Activated CD4-positive, alpha-beta T cell treated with anti-CD3 and anti-CD28 coated beads, Interleukin-2, amount 50 U/mL, for 16 hours (primary cell): ENCODE data around the gene TBC1D22A.

Experiments
- DNase-seq: peaks from one replicate; pipeline ENCODE4 v3.0.0-alpha.2; 2020

The TBC1D22A gene

DNA sequence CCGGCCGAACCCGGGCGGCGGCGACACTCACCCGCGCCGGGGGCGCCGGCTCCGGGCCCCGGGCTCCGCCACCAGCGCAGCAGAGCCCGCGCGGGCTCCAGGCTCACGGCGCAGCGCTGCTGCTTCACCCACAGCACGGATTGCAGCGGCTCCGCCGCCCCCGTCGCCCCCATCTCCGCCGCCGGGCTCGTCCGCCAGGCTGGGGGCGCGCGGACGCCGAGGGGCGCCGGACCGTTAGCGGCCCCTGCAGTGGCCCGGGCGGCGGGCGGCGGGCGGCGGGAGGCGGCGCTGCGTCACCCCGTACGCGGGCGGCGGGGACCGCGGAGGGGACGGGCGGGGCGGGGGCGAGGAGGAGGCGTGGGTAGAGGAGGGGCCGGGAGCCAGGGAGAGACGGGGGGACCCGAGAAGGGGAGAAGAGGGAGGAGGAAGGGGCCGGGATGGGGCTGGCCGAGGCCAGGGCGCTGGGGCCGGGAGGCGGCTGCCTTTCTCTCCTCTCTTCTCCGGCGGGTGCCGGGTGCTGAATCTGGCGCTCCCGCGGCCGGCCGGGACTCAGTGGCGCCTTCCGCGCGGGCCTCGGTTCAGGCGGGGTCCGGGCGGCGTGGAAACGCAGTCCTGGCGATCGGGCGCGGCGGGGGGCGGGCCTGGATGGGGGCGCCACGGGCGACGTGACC lies 24.3 kb upstream of the TBC1D22A start, which contains the start of gene CERK:
CERK (minus strand) TSS at position 277 of the 671 bp plus-strand sequence; CDS start at position 173, 104 bp downstream.
- DNase-seq = peak; percentile 78

DNA sequence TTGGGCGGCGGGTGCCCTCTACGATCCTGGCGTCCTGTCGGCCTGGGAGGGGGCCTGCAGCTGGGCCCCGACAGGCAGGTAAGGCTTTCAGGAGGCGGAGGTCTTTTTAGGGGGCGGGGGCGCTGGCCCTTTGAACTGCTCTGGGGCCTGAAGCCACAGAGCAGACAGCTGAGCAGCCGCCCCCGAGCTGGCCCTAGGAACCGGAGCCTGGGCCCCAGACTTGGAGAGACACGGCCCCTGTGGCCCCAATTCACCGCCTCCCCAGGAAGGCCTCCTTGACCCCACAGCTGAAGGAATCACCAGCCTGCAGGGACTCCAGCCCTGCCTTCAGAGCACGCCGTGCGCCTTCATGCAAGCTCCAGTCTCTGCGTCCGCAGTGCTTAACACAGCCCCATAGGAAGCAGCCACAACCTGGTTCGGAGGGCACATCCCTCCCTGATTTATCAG lies 23.8 kb upstream of the TBC1D22A start:
- DNase-seq = no peak

- peak; percentile 68 for DNase-seq
Observed at GRCh38 chr22:46739094-46739870, 23.2 kb upstream of the TBC1D22A start.

DNA sequence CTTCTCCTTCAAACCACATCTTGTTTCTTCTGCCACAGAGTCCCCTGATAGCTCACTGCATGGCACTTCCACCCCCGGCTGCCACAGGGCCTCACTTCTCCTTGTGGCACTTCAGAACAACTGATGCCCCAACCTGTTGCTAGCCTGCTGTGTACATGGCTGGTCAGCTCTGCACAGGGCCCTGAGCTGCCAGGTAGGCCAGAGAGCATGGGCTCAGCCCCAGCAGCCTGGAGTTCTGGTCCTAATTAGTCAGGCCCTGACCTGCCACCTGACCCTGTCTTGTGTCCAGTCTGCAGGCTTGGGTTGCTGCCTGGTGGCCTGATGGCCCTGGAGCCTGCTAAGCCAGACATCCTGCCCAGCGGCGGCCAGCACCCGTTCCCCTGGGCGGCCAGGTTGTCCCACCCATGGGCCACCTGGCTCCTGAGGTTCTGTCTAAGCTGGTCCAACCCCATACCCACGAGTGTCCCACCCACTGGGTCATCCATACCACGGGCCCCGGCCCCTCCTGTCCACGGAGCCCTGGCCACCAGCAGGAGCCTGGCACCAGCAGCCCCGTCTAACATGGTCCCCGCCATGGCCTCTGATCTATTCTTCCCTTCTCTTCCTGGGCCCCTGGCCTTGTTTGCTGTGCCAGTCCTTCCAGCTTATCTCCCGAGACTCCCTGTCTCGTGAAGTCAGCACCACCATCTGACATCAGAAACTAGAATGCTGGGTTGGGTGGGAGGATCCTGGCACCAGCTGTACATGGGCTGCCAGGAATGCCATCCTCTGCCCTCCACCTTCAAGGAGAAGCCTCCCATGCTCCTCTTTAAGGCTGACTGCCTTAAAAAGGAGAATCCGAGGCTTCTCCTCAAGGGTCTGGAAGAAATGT lies 21.3 kb upstream of the TBC1D22A start:
- no peak for DNase-seq

DNA sequence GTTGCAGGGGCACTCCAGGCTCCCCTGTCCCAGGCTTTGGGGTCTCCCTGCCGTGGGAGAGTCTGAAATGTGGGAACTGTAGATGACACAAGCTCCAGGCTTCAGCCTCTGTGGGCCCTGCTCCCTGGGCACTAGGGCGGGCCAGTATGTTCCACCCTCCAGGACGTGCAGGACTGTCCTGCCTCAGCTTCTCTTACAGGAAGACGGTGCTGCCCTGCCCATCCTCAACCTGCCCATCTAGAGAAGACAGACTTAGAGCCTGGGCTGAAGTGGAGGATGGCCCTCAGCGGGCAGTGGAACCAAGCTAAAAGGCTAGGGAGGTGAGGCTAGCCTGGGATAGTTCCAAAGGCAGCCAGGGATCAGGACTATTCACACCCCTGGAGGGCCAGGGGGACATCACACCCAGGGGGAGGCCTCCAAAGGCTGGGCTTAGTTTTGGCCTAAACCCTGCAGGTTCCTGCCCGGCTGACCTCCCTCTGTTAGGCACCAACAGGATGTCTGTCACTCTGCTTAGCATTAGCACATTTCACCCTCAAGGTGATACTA lies 20.4 kb upstream of the TBC1D22A start:
- DNase-seq = no peak

GRCh38 chr22:46742576-46743221 lies 19.8 kb upstream of the TBC1D22A start:
- DNase-seq = no peak

DNA sequence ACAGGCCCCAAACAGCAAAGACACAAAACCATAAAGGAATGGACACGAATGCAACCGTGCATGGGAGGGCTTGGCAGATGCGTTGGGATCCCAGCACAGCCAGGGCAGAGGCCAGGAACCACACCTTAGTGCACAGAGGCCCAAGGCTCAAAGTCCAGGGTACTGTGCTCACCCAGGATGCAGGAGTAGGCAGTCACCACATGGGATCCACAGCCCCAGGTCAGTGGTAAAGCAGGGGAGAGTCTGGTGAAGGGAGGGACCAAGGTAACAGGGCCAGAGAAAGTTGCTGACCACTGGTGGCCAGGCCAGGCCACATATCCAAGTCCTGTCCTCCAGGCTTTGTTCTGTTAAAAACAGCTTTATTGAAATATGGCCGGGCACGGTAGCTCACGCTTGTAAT lies 17.9 kb upstream of the TBC1D22A start:
- DNase-seq = no peak

- no peak for DNase-seq
Observed at GRCh38 chr22:46746192-46746591, 16.3 kb upstream of the TBC1D22A start.

DNA sequence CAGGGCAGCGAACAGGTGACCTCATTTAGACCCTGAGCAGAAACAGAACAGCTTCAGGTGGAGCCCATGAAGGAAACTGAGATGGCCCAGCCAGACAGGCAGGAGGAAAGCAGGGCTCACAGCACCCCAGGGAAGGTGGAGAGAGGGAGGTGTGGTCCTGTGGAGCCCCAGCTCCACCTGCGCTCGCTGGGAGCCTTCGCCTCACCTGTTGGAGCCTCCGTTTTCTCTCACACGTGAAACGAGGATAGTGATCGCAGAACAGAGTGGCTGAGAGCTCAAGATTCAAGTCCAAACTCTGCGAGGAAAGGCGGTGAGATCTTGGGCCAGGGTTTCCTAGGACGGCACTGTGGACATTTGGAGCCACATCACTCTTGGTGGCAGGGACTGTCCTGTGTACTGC lies 15.8 kb upstream of the TBC1D22A start:
- no peak for DNase-seq

- no peak for DNase-seq
Observed at GRCh38 chr22:46747646-46748045, 14.8 kb upstream of the TBC1D22A start.

DNA sequence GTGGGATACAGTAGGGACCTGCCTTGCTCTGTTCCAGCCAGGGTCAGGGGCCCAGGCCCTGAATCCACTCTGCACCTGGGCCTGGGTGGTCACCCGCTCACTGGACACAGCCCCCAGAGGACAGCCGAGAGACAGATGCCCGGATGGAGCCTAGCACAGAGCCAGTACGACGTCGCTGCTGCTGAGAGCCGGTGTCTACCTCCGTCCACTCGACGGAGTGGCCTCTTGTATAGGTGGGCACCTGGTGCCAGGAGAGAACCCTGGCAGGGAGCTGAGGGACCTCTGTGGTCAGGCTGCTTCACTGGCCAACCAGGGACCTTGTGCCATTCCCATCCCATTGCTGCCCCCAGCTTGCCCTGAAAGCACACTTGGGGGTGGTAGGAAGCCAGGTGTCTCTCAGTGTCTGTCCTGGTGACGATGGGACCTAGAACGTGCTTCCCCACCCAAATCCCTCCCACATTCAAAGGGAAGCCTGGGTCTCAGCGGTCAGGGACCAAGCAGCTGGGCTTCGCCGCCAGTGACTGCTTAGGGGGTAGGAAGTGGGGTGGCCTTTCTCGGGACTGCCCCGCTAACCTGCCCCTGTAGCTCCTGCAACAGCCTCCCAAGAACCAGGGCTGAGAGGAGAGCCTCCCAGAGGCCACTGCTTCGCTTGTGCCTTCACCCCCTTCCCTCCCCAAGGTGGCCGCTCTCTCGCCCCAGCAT lies 14.1 kb upstream of the TBC1D22A start:
- no peak for DNase-seq

DNA sequence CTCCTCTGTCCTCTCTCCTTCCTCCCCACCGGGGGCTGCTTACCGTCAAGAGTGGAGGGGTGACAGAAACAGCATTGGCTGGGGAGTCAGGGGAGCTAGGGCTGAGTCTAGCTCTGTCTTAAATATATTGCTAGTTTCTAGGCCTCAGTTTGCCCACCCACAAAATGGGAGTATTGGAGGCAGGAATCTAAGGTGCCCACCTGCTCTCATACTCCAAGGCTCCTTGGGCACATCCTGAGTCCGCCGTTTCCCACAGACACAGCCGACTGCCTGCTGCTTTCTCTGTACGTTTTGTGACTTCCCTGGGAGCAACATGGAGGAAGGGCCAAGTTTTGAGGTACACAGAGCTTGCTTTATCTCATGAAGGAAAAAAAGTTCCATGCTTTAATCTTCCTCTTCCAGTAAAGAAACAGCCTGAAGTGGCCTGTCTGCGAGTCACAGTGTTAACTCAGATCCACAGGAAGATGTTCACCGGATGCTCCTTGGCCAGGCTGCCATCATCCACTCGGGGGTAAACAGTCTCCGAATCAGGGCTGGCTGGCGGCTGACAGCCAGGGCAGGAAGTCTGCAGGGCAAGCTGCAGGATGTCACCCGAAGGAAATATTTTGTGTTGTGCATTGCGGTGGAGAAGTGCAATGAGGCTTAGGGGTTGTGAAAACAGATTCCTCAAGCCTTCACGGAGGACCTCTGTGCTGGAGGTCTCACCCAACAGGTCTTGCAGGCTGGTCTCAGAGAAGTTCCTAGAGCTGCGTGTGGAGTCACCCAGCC lies 13.4 kb upstream of the TBC1D22A start:
- DNase-seq = peak; percentile 54

DNA sequence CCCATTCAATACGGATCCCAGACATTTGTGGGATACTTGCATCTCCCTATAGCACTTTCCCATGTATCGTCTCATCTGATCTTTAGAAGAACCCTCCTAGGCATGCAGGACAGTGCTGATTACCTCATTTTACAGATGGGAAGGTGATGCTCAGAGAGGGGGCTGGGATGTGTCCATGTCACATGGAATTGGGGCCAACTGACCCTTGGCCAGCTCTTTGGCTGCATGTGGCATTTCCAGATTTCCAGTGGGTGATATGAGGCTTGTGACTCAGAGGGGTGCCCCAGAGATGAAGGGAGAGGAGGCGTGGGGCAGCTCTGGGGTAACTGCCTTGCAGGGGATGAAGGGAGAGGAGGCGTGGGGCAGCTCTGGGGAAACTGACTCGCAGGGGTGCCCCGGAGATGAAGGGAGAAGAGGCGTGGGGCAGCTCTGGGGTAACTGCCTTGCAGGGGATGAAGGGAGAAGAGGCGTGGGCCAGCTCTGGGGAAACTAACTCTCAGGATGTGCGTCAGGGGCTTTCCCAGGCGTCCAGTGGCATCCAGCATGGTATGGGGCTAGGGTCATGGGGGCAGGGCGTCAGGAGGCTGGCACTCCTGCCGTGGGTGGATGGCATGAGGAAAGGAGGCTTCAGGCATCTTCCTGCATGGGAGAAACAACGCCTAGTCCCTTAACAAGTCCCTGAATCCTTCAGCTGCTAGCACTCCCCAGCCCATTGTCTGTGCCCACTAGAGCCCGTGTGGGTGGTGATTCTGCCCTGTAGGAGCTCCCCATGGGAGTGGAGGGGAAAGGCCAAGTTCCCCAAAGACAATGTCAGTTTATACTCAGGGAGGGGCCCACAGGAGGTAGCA lies 12.5 kb upstream of the TBC1D22A start:
- DNase-seq = no peak

DNA sequence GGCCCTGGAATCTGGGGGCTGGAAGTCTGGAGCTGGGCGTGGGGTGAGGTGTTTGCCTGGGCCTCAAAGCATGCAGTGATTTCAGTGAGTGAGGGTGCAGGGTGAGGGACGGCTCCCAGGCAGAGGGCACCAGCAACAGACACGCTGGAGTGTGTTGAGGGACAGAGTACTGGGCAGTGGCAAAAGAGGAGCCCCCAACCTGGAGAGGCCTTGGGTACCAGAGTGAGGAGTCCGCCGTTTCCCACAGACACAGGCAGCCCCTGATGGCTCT lies 12.0 kb upstream of the TBC1D22A start:
- DNase-seq = no peak

DNA sequence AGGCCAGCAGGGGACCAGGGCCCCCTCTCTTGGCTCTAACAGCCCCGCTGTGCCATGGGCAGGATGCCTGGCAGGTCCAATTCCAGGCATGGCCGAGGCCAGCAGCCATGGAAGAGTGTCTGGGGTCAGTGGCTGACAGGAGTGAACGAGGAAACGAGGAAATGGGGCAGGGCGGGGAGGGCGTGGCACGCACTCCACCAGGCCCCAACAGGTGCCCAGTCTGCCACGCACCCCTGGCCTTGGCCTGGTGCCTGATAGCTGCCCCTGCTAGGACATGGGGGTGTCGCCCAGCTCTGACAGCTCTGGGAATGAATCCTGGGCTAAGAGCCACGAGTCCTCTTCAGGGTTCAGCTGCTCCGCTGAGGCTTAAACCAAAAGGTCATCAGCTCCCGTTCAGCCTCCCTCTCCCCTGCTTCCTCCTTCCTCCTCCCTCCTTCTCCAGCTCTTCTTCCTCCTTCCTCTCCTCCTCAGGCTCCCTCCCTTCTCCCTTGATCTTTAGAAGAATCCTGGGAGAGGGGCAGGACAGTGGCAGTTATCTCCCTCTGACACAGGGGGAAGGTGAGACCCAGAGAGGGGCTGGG lies 11.5 kb upstream of the TBC1D22A start:
- no peak for DNase-seq

GRCh38 chr22:46752286-46752987 lies 10.0 kb upstream of the TBC1D22A start:
- DNase-seq = no peak

GRCh38 chr22:46752988-46753310 lies 9.5 kb upstream of the TBC1D22A start:
- DNase-seq = no peak

- DNase-seq = no peak
Observed at GRCh38 chr22:46753360-46753759, 9.1 kb upstream of the TBC1D22A start.

GRCh38 chr22:46753761-46754109 lies 8.7 kb upstream of the TBC1D22A start:
- DNase-seq = no peak
